HPDE6-E6E7 (cell line): Measurements from ENCODE around the gene H19.

Source experiments
- DNase-seq: peaks from one replicate; pipeline ENCODE4 v3.0.0; 2011; ENCODE audit warnings: missing footprints; ENCODE audit errors: extremely low spot score

H19 gene

GRCh38 chr11:1947592-1948237 is 49.9 kb downstream of the H19 start:
- no peak for DNase-seq

- DNase-seq = no peak
Observed at GRCh38 chr11:1946812-1947484, 50.7 kb downstream of the H19 start, which contains the start of gene MRPL23. TSS of gene MRPL23 (plus strand) at chr11:1947332. CDS start at chr11:1947363, 31 bp downstream.
